GM10847 (cell line): ENCODE results near the gene VWA5B2.

Experiments
- POLR2A ChIP-seq: IDR thresholded peaks from 2 replicates; pipeline ENCODE4 v1.6.1; 2011; ENCODE audit not compliant: insufficient read length; ENCODE audit errors: extremely low read depth

VWA5B2 gene

DNA sequence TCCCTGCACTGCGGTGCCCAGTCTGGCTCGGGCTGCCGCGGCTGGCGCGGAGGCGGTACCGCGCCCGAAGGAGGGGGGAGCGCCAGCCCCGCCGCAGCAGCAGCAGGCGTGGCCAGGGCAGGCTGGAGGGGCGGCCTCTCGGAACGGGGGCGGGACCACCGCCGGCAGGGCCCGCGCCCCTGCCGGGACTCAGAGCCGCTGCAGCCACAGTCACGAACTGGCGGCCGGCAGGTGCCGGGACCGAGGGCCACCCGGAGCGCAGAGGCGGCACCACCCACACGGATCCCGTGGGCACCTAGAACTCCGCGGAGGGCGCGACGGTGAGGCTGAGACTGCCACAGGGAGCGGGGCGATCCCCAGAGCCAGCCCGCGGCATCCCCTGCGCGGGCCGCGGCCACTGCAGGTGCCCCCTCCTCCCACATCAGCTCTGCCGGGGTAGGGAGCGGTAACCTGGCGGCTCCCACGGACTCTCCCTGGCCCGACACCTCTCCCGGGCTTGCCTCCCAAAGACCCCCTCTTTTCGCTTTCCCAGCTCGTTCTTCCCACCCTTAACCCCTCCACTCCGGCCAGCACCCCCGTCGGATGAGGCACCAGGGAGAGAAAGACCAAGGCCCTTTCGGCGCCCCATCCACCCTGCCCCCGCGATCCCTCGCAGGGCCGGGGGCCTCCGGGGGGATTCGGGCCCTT, at the start of gene VWA5B2:
Gene VWA5B2 (plus strand): TSS at position 192 of the 687 bp plus-strand sequence. CDS start 944 bp downstream, outside the sequence.
- TF ChIP-seq POLR2A = no peak

DNA sequence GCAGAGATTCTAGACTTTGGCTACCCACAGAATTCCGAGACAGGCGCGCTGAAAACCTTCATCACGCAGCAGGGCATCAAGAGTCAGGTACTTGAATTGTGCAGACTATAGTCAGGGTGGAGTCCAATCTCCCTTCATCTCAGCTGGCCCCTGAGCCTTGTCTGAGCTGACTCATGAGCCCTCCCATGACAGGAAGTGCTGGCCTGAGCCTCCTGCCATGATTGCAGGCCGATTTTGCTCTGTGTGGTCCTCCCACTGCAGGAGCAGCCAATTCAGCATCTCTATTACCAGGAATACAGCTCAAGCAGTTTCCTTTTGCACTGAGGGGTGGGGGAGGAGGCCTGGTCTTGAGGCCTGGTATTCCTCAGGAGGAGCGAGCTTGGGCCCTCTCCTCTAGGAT, 49.2 kb upstream of the VWA5B2 start:
- TF ChIP-seq POLR2A = no peak

DNA sequence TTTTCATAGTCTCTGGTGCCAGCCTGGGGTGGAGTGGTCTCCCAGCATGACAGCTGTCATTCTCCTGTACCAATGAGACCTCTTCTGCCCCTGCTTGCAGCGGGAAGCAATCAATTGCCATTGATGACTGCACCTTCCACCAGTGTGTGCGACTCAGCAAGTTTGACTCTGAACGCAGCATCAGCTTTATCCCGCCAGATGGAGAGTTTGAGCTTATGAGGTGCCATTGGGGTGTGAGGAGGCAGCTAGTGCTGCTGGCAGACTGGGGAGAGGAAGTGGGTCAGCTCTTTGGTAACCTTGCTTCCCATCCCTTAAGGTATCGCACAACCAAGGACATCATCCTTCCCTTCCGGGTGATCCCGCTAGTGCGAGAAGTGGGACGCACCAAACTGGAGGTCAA, 47.8 kb upstream of the VWA5B2 start:
- TF ChIP-seq POLR2A = no peak

DNA sequence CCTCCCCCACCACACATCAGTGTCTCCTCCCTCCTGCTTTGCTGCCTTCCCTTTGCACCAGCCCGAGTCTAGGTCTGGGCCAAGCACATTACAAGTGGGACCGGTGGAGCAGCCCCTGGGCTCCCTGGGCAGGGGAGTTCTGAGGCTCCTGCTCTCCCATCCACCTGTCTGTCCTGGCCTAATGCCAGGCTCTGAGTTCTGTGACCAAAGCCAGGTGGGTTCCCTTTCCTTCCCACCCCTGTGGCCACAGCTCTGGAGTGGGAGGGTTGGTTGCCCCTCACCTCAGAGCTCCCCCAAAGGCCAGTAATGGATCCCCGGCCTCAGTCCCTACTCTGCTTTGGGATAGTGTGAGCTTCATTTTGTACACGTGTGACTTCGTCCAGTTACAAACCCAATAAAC, 45.7 kb upstream of the VWA5B2 start:
- TF ChIP-seq POLR2A = no peak

DNA sequence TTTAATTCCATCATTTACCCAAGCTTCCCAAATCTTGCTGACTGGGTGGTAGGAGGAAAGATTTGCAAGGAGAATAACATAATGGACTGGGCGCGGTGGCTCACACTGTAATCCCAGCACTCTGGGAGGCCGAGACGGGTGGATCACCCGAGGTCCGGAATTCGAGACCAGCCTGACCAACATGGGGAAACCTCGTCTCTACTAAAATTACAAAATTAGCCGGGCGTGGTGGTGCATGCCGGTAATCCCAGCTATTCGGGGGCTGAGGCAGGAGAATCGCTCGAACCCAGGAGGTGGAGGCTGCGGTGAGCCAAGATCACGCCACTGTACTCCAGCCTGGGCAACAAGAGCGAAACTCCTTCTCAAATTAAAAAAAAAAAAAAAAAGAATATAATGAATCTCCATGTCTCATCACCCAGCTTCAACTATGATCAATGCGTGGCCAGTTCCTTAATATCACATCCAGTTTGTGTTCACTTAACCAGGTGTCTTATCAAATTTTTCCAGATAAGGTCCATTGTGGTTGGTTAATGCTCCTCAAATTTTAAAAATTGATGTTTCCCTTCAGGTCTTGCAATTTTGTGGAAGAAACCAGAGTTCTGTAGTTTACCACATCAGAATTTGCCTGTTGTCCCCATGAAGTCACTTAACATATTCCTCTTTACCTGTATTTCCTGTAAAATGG, 44.7 kb upstream of the VWA5B2 start:
- no peak for TF ChIP-seq POLR2A

DNA sequence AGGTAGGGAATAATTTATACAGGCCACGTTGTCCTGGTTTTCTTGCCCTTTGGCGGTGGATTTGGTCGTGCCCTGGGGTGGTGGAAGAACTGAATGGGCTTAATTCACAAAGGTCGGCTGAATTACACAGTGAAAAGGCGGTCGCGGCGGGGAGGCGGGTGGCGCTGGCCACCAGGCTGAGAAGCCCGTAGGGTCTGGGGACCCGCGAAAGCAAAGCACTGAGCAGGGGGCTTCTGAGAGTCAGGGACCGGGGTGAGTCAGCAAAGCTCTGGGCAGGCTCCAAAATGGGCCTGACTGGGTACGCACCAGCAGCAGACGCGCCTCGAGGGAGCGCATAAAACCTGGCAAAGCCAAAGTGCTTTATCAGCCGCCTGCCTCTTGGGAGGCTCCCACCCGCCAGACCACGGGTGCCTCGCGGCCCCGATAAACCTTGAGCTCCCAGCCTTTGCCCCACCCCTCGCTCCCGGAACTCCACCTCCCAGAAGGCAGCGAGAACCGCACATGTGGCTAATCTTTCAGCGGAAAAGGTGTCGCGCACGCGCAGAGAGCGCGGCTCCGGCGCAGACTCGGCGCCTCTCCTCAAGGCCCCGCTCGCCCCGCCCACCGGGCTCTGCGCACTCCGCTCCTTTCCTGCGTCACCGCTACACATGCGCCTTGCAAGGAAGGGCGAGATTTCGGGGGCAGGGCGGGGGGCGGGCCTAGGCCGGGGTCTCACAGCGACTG, 43.8 kb upstream of the VWA5B2 start:
- no peak for TF ChIP-seq POLR2A

DNA sequence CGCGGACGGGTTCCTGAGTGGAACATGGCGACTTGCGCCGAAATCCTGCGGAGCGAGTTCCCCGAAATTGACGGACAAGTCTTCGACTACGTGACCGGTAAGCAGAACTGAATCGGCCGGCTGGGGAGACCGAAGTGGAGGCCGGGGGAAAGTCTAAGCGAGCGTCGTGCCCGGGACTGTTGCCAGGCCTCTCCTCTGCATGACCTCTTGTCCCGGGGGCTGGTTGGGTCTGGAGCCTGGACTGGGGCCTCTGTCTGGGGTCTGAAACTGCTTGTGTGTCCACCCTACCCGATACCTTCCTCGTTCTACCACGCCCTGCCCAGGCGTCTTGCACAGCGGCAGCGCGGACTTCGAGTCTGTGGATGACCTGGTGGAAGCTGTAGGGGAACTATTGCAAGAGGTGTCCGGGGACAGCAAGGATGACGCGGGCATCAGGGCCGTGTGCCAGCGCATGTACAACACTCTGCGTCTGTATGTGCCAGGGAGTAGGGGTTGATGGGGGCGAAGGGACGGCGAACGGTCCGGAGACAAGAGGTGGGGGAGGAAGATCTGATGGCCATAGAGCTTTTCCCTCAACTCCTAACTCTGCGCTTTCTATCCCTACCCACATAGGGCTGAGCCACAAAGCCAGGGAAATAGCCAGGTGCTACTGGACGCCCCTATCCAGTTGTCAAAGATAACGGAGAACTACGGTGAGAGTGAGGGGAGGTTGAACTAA, 43.0 kb upstream of the VWA5B2 start, which contains the start of gene ABCF3:
Gene ABCF3 (plus strand): TSS at position 16 of the 718 bp plus-strand sequence. CDS start 9 bp downstream, at position 25.
- TF ChIP-seq POLR2A = peak; percentile 73

DNA sequence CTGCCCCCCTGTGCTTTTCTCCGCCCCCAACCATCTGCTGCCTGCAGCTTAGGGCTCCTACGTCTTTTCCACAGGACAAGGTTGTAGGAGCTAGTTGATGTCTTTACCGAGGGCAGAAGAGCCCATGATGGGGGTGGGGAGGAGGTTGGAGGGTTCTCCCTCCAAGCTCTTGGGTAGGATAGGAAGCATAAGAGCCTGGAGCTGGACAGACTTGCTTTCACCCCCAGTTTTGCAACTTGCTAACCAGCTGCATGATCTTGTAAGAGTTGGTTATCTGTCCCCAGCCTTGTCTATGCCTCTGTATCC, 42.5 kb upstream of the VWA5B2 start:
- no peak for TF ChIP-seq POLR2A

DNA sequence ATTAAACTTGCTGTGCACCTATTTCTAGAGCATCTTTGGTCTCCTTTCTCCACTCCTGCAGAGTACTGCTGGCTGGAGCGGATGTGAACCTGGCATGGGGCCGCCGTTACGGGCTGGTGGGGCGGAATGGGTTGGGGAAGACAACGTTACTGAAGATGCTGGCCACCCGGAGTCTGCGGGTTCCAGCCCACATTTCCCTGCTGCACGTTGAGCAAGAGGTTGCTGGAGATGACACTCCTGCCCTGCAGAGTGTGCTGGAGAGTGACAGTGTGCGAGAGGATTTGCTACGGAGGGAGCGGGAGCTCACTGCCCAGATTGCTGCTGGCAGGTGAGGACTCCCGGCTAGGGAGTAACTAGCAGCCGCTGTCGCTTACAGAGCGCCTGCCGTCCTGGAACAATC, 41.3 kb upstream of the VWA5B2 start:
- no peak for TF ChIP-seq POLR2A

DNA sequence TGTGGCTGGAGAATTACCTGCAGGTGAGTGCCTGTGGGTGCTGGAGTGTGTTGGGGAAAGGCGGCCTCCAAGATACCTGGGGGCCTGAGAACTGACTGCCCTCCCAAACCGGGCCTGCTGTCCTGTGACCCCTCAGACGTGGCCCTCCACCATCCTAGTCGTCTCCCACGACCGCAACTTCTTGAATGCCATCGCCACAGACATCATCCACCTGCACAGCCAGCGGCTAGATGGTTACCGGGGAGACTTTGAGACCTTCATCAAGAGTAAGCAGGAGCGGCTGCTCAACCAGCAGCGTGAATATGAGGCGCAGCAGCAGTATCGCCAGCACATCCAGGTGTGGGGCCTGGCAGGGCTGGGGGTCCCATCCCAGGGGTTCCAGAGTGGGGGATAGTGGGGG, 40.0 kb upstream of the VWA5B2 start:
- TF ChIP-seq POLR2A = no peak

DNA sequence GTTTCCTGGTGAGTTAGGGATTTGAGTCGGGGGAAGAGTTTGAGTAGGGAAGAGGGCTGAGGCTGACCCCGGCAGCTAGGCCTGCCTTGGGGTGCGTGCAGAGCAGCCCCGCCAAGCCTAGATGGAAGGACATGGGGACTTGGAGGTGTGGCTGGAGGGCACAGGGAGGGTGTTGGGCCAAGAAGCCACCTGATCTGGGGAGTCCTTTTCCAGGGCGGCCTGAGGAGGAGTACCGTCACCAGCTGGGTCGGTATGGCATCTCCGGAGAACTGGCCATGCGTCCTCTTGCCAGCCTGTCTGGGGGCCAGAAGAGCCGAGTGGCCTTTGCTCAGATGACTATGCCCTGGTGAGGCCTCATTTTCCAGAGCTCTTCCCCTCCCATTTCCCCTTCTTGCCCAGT, 36.5 kb upstream of the VWA5B2 start:
- TF ChIP-seq POLR2A = no peak

DNA sequence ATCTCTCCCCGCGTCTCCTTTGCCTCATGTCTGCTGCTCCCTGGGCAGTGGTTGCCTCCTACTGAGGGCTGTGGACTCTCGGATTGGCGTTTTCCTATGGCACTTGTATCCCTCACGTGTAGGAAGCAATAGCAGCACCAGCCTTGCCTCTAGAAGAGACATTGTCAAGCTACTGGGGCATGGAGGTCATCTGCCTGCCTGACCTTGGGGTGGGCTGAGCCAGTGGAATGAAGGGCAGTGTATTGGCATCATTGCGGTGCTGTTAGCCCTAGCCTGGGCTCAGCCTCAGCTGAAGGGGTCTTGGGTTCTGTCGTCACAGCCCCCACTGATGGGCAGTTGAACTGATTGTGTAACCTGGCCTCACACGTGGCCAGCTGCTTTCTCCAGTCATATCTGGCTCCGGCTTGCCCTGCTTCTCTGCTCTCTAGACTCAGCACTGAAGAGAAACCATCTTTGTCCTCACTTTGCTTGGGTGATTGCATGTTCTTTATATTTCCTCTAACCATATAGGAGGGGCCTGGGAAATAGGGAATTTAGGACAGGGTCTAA, 35.3 kb upstream of the VWA5B2 start:
- TF ChIP-seq POLR2A = no peak

DNA sequence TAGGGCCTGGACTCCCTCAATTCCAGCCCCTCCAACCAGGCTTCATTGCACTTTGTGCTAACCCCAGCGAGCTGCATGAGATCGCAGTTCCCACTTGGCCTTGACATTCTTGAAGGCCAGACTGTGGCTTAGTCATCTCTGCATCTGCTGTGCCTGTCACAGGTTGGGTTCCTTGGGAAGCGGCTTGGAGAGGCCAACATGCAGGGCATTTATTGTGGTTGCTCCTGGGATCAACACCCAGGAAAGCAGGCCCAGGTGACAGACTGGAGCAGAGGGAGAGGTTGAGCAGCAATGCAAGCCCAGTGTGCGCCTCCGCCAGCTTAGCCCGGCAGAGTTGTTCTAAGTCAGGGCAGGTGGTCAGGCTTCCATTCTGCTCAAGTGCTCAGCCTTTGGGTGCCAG, 32.8 kb upstream of the VWA5B2 start:
- TF ChIP-seq POLR2A = no peak

DNA sequence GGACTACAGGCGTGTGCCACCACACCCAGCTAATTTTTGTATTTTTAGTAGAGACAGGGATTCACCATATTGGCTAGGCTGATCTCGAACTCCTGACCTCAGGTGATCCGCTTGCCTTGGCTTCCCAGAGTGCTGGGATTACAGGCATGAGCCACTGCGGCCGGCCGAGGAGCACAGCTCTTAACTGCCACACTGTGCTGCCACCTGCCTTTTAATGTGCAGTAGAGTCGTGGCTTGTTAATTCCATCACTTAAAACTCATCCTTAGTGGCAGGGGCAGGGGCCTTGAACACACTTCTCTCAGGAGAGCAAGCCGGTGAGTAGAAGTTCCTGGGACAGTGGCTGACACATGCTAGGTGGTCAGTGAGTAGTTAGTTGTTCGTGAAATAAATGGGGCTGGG, 30.9 kb upstream of the VWA5B2 start:
- no peak for TF ChIP-seq POLR2A

DNA sequence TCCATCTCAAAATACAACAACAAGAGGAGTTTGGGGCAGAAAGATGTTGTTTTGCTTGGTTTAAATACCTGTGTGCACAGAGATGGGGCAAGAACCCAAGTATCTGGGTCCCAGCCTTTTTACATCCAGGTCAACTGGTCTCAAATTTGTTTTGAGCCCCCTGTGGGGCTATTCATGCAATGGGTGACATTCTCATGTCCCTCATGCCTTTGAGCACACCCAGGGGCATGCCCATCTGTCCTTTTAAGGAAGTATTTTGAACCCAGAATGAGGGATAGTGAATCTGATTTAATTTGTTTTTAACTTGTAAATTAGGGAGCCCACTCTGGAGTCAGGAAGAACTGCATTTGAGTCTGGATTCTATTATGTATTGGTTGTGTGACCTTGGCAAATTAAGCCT, 28.6 kb upstream of the VWA5B2 start:
- no peak for TF ChIP-seq POLR2A
